GM12872 (cell line): ENCODE data around the gene F5.

Experiments
- TF ChIP-seq, protein P1 (sequence below): IDR thresholded peaks from 3 replicates; pipeline ENCODE4 v1.5.1; 2011; ENCODE audit warnings: low read depth, mild to moderate bottlenecking, low read length, moderate library complexity; ENCODE audit not compliant: insufficient read depth

Gene F5

DNA sequence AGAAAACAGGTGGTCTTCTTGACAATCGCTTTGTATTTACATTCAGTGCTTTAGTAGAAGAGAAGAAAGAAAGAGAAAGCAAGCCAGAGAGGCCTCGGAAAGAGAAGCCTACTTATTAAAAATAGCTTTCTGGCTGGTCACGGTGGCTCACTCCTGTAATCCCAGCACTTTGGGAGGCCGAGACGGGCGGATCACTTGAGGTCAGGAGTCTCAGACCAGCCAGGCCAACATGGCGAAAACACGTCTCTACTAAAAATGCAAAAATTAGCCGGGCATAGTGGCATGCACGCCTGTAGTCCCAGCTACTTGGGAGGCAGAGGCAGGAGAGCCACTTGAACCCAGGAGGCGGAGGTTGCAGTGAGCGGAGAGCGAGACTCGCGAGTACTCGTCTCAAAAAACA lies 98.7 kb downstream of the F5 start:
- TF ChIP-seq, protein P1, sequence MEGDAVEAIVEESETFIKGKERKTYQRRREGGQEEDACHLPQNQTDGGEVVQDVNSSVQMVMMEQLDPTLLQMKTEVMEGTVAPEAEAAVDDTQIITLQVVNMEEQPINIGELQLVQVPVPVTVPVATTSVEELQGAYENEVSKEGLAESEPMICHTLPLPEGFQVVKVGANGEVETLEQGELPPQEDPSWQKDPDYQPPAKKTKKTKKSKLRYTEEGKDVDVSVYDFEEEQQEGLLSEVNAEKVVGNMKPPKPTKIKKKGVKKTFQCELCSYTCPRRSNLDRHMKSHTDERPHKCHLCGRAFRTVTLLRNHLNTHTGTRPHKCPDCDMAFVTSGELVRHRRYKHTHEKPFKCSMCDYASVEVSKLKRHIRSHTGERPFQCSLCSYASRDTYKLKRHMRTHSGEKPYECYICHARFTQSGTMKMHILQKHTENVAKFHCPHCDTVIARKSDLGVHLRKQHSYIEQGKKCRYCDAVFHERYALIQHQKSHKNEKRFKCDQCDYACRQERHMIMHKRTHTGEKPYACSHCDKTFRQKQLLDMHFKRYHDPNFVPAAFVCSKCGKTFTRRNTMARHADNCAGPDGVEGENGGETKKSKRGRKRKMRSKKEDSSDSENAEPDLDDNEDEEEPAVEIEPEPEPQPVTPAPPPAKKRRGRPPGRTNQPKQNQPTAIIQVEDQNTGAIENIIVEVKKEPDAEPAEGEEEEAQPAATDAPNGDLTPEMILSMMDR = no peak

DNA sequence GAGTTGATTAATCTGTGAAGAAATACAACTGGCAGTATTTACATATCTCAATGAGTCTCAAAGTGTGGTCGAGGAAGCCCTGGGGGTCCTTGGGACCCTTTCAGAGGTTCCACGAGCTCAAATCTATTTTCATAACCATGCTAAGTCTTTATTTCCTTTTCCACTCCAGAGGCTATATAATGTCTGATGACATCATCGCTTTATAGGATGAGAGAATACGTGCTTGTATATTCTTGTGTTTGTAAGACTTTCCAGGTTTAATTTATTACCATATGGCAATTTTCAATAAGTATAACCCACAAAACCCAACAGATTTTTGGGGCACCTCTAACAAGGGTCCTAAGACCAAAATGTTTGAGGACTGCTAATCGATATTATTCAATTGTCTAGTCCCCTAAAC lies 99.1 kb downstream of the F5 start:
- TF ChIP-seq, protein P1 = no peak

DNA sequence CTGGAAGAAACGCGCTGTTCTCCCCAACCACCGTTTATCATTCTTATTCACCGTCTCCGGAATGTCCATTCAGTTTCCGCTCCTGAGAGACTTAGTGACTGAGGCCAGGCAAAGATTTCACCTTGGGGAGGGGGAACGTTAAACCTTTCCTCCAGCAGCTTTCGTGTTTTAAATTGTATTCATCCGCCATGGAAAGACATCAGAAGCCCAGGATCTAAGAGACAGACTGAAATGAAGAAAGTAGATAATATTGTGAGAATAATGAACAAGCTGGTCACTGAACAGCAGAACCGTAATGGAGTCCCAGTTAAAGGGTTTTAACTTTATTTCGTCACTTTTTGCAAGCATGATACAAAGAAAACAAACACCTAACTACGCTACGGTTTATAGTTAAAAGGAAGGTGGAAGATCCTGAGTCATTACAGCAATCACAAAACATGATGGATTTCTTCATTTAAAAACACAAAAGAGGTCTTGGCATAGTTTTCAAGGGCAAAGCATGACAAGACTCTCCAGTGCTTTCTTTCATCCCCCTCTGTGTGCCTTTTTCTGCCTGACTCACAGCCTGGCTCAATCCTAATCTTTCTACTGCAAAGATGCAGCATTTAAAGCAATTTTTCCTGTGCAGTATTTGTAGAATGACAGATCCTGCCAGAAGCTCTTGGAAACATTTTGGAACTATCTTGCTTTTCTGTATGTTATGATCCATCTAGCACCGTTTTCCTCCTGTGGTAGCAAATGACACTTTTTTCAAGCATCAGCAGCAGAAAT lies 99.8 kb downstream of the F5 start:
- TF ChIP-seq, protein P1 = no peak

GRCh38 chr1:169485431-169486280 lies 100.6 kb downstream of the F5 start, which contains the start of gene SLC19A2:
TSS of gene SLC19A2 (minus strand) at chr1:169485944. CDS start at chr1:169485766, 178 bp downstream.
- TF ChIP-seq, protein P1 = peak; percentile 56

GRCh38 chr1:169484683-169485430 lies 101.4 kb downstream of the F5 start:
- TF ChIP-seq, protein P1 = no peak

DNA sequence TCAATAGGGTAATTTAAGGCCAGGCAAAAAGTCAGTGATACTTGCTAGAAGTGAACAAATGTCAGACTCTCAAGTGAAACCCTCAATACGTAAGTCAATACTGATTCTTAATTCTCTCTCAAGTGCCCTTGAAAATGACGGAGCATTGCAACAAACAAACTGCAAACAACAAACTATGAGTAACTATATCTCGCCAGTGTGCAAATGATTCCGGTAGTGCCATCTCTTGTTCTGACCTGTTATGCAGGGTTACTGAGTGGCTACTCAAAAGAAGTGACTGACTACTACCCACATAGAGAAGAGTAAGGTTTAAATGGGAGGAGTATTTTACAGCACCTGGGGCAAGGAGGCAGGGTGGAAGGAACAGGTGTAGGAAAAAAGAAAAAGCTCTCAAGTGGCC lies 102.2 kb downstream of the F5 start:
- TF ChIP-seq, protein P1 = no peak

- TF ChIP-seq, protein P1 = no peak
Observed at GRCh38 chr1:169483500-169483966, 102.7 kb downstream of the F5 start.
